H1 (cell line): ENCODE data around the gene MAPK8IP1. TPM values are rescaled to one million over a fixed set of nuclear protein-coding genes. Genes with fewer than 3 reads are reported as not detected.

Source experiments
- CTCF ChIA-PET: fragments of 300-600 bp; sonication (Branson Sonifier 250); formaldehyde crosslinking; loops from one replicate; lab custom pipeline; 2021; ENCODE audit not compliant: partially characterized antibody; lab: Charles Lee
- POLR2A ChIA-PET: fragments of 300-600 bp; sonication (Branson Sonifier 250); formaldehyde crosslinking; loops from one replicate; lab custom pipeline; 2021; ENCODE audit warnings: inconsistent platforms; ENCODE audit not compliant: partially characterized antibody; lab: Charles Lee
- DNase-seq, 2 experiments: peaks; one replicate each; pipeline versions ENCODE4 v3.0.0 to v3.0.0-alpha.2; 2010 to 2022; ENCODE audit warnings: low spot score in 2 of 2, low read depth in 1 of 2, mixed read lengths in 1 of 2
- FAIRE-seq: peaks from 2 replicates; lab custom pipeline; 2011; peaks lifted over from hg19 to GRCh38; lab: Jason Lieb, UNC
- H2AFZ ChIP-seq: 2 replicates; pipeline ENCODE4 v1.8.1; 2012; ENCODE audit warnings: low read length, inconsistent platforms
- H2AK5ac ChIP-seq: 2 replicates; pipeline ENCODE4 v1.6.1; 2013; ENCODE audit warnings: low read depth, low read length
- H2BK120ac ChIP-seq: replicated peaks from 2 replicates; pipeline ENCODE3; 2013; ENCODE audit warnings: low read depth, low read length, inconsistent platforms
- H2BK12ac ChIP-seq: 2 replicates; pipeline ENCODE4 v1.6.1; 2013; ENCODE audit warnings: low read depth, low read length
- H2BK15ac ChIP-seq: 2 replicates; pipeline ENCODE4 v1.6.1; 2013; ENCODE audit warnings: low read length
- H2BK20ac ChIP-seq: 2 replicates; pipeline ENCODE4 v1.6.1; 2013; ENCODE audit warnings: low read length
- H2BK5ac ChIP-seq: 2 replicates; pipeline ENCODE4 v1.6.1; 2013; ENCODE audit warnings: low read depth, low read length
- H3K14ac ChIP-seq: 2 replicates; pipeline ENCODE4 v1.6.1; 2013; ENCODE audit warnings: inconsistent platforms; ENCODE audit not compliant: insufficient read length
- H3K18ac ChIP-seq: 2 replicates; pipeline ENCODE4 v1.6.1; 2013; ENCODE audit warnings: low read length; ENCODE audit errors: extremely low read depth
- H3K23ac ChIP-seq: 2 replicates; pipeline ENCODE4 v1.6.1; 2013; ENCODE audit warnings: inconsistent platforms; ENCODE audit not compliant: insufficient read length
- H3K23me2 ChIP-seq: 2 replicates; pipeline ENCODE4 v1.6.1; 2013; ENCODE audit warnings: low read depth, low read length
- H3K27ac ChIP-seq: 2 replicates; pipeline ENCODE4 v1.6.1; 2011; ENCODE audit warnings: low read depth, low read length, inconsistent platforms
- H3K27me3 ChIP-seq, 4 experiments: replicated peaks in 1 of 4; 1 replicate in 1 of 4; 2 replicates in 3 of 4; pipeline versions ENCODE4 v1.6.1 to v1.8.1; 2011 to 2013; ENCODE audit warnings: low read length in 3 of 4, mild to moderate bottlenecking in 3 of 4, inconsistent platforms in 2 of 4, mixed read lengths in 2 of 4, moderate library complexity in 1 of 4; ENCODE audit not compliant: control insufficient read depth in 3 of 4, insufficient read depth in 3 of 4; ENCODE audit errors: extremely low read depth in 1 of 4
- H3K36me3 ChIP-seq, 4 experiments: 2 replicates each; pipeline versions ENCODE4 v1.6.1 to v1.8.1; 2011 to 2013; ENCODE audit warnings: mild to moderate bottlenecking in 4 of 4, low read length in 3 of 4, moderate library complexity in 2 of 4, control low read depth in 1 of 4, inconsistent platforms in 1 of 4; ENCODE audit not compliant: insufficient read depth in 4 of 4, control insufficient read depth in 2 of 4
- H3K4ac ChIP-seq: replicated peaks from 2 replicates; pipeline ENCODE3; 2013; ENCODE audit warnings: low read length, low read depth, mixed read lengths, inconsistent platforms; ENCODE audit not compliant: insufficient read length
- H3K4me1 ChIP-seq, 4 experiments: replicated peaks in 1 of 4; 1 replicate in 1 of 4; 2 replicates in 3 of 4; pipeline versions ENCODE4 v1.6.1 to v1.8.1; 2011 to 2013; ENCODE audit warnings: low read length in 3 of 4, inconsistent platforms in 2 of 4, mixed read lengths in 1 of 4; ENCODE audit not compliant: insufficient read depth in 4 of 4, control insufficient read depth in 3 of 4
- H3K4me2 ChIP-seq, 2 experiments: 2 replicates each; pipeline versions ENCODE4 v1.6.1 to v1.8.1; 2011 to 2013; ENCODE audit warnings: low read depth in 2 of 2, low read length in 2 of 2, control low read depth in 1 of 2, inconsistent platforms in 1 of 2, mild to moderate bottlenecking in 1 of 2; ENCODE audit not compliant: insufficient read depth in 1 of 2
- H3K4me3 ChIP-seq, 4 experiments: fragments of 200-600, 300-600 bp in 1 of 4; sonication (generic), shearing (Covaris generic), sonication (Bioruptor Twin) in 1 of 4; 2 replicates each; pipeline versions ENCODE4 v1.5.1 to v1.8.1; 2011 to 2016; ENCODE audit warnings: low read length in 4 of 4, low read depth in 3 of 4, control low read depth in 2 of 4, inconsistent platforms in 2 of 4, mild to moderate bottlenecking in 2 of 4, mixed read lengths in 1 of 4, moderate library complexity in 1 of 4; ENCODE audit not compliant: insufficient read depth in 2 of 4; ENCODE audit errors: extremely low read depth in 1 of 4
- H3K56ac ChIP-seq: replicated peaks from 2 replicates; pipeline ENCODE3; 2013; ENCODE audit warnings: low read depth, mild to moderate bottlenecking, mixed read lengths, low read length, inconsistent platforms; ENCODE audit not compliant: insufficient read length
- H3K79me1 ChIP-seq: 2 replicates; pipeline ENCODE4 v1.6.1; 2013; ENCODE audit warnings: low read depth, low read length, control low read depth
- H3K79me2 ChIP-seq, 2 experiments: 2 replicates each; pipeline versions ENCODE4 v1.6.1 to v1.8.1; 2012 to 2013; ENCODE audit warnings: low read length in 2 of 2, mild to moderate bottlenecking in 2 of 2, inconsistent platforms in 1 of 2; ENCODE audit not compliant: insufficient read depth in 2 of 2, control insufficient read depth in 1 of 2
- H3K9ac ChIP-seq, 4 experiments: replicated peaks in 1 of 4; 1 replicate in 1 of 4; 2 replicates in 3 of 4; pipeline versions ENCODE4 v1.6.1 to v1.8.1; 2011 to 2013; ENCODE audit warnings: low read depth in 3 of 4, low read length in 3 of 4, control low read depth in 2 of 4, mild to moderate bottlenecking in 2 of 4, moderate library complexity in 2 of 4, inconsistent platforms in 1 of 4; ENCODE audit errors: extremely low read depth in 1 of 4
- H3K9me3 ChIP-seq, 2 experiments: 2 replicates each; pipeline versions ENCODE4 v1.6.1 to v1.8.1; 2012 to 2013; ENCODE audit warnings: mild to moderate bottlenecking in 2 of 2, moderate library complexity in 2 of 2, control low read depth in 1 of 2, inconsistent platforms in 1 of 2, low read depth in 1 of 2, low read length in 1 of 2, mixed read lengths in 1 of 2; ENCODE audit not compliant: insufficient read depth in 2 of 2
- H4K20me1 ChIP-seq, 2 experiments: replicated peaks in 1 of 2; 2 replicates each; pipeline versions ENCODE3 to v1.8.1; 2011 to 2013; ENCODE audit warnings: inconsistent platforms in 2 of 2, low read length in 2 of 2, mild to moderate bottlenecking in 1 of 2; ENCODE audit not compliant: insufficient read depth in 2 of 2, control insufficient read depth in 1 of 2
- H4K5ac ChIP-seq: 2 replicates; pipeline ENCODE4 v1.6.1; 2013; ENCODE audit warnings: low read length, low read depth, mixed read lengths, inconsistent platforms; ENCODE audit not compliant: insufficient read length
- H4K8ac ChIP-seq: 2 replicates; pipeline ENCODE4 v1.8.0; 2013; ENCODE audit warnings: mild to moderate bottlenecking, moderate library complexity, low read length, inconsistent platforms; ENCODE audit not compliant: insufficient read depth; ENCODE audit errors: extremely low read depth
- H4K91ac ChIP-seq: replicated peaks from 2 replicates; pipeline ENCODE3; 2013; ENCODE audit warnings: low read length, mixed read lengths, inconsistent platforms; ENCODE audit not compliant: insufficient read length
- ASH2L ChIP-seq: fragments of 200-600, 300-600 bp; sonication (generic); IDR thresholded peaks from one replicate; pipeline ENCODE4 v1.7.1; 2017; ENCODE audit warnings: low read length
- BRCA1 ChIP-seq: IDR thresholded peaks from 2 replicates; pipeline ENCODE4 v1.6.1; 2012; ENCODE audit warnings: low read depth, low read length, improper control_type of control experiment
- CHD2 ChIP-seq: IDR thresholded peaks from 2 replicates; pipeline ENCODE4 v1.6.1; 2012; ENCODE audit warnings: low read length, improper control_type of control experiment
- HDAC6 ChIP-seq: IDR thresholded peaks from one replicate; pipeline ENCODE4 v1.7.1; 2012; ENCODE audit warnings: low read depth, mild to moderate bottlenecking, inconsistent platforms, low read length, moderate library complexity
- KDM5A ChIP-seq: fragments of 200-600 bp; IDR thresholded peaks from 2 replicates; pipeline ENCODE4 v1.7.1; 2012; ENCODE audit warnings: mild to moderate bottlenecking, low read length, inconsistent platforms, mixed read lengths
- MAFK ChIP-seq: IDR thresholded peaks from 2 replicates; pipeline ENCODE4 v1.6.1; 2012; ENCODE audit warnings: low read depth, mild to moderate bottlenecking, improper control_type of control experiment, low read length
- NRF1 ChIP-seq: IDR thresholded peaks from 2 replicates; pipeline ENCODE4 v1.6.1; 2011; ENCODE audit warnings: mild to moderate bottlenecking, low read depth, low read length, improper control_type of control experiment
- SP1 ChIP-seq: IDR thresholded peaks from 2 replicates; pipeline ENCODE4 v1.6.1; 2011; ENCODE audit warnings: low read depth, low read length
- TEAD4 ChIP-seq: IDR thresholded peaks from 2 replicates; pipeline ENCODE4 v1.6.1; 2012; ENCODE audit warnings: low read depth, low read length, inconsistent platforms, mixed read lengths
- USF2 ChIP-seq: IDR thresholded peaks from 2 replicates; pipeline ENCODE4 v1.6.1; 2011; ENCODE audit warnings: low read length, improper control_type of control experiment
- YY1 ChIP-seq: IDR thresholded peaks from 2 replicates; pipeline ENCODE4 v1.6.1; 2011; ENCODE audit warnings: low read depth, mild to moderate bottlenecking, low read length
- ZNF274 ChIP-seq: IDR thresholded peaks from 2 replicates; pipeline ENCODE4 v1.7.0; 2012; ENCODE audit warnings: low read length, borderline replicate concordance; ENCODE audit errors: extremely low read depth
- polyA plus RNA-seq, 7 experiments: library from polyadenylated mRNA; depleted of rRNA in 3 of 7; stranded (reverse) in 5 of 7; unstranded in 2 of 7; fragments of >200 nt in 5 of 7; fragments of 200-250 nt in 2 of 7; gene quantifications; 1 replicate in 5 of 7; 2 replicates in 1 of 7; 4 replicates in 1 of 7; pipeline versions ENCODE4 v1.2.1 to v1.2.3, GENCODE V29; 2011 to 2013; ENCODE audit warnings: missing spikeins in 2 of 7, mixed read lengths in 2 of 7
- total RNA-seq: library from RNA; stranded (reverse); fragmentation: NEBNext Ultra II Directional; extraction: Animal tissue kit (Norgen Biotek cat#: 25700); gene quantifications from 2 replicates; pipeline ENCODE4 v1.2.1, GENCODE V29; 2021
- TF ChIP-seq, protein P1 (sequence below): IDR thresholded peaks from 2 replicates; pipeline ENCODE4 v1.6.1; 2012; ENCODE audit warnings: inconsistent platforms
- TF ChIP-seq, protein P2 (sequence below): IDR thresholded peaks from 2 replicates; pipeline ENCODE4 v1.6.1; 2012; ENCODE audit warnings: inconsistent platforms

The MAPK8IP1 gene
- total and polyA plus RNA-seq, 2 of the 8 experiments (the other 6 are each of a cell fraction or from before 2014, with no cell fraction given), result 32.4 to 40.1 TPM

- Histone ChIP-seq H4K5ac (no peak overlapping the region), H2AFZ (no peak overlapping the region), H3K79me2 (no peaks in the 10 kb centered on the region), H3K14ac (no peak overlapping the region), H3K9ac (no peak overlapping the region), H2BK20ac (no peak overlapping the region), H3K23ac (no peak overlapping the region), H3K36me3 (peaks cover 2 to 24% (median 9%) of the 10 kb centered on the region in 4 experiments; a peak in 5 of 8 replicates), H3K9me3 (no peaks in the 10 kb centered on the region), H3K4ac (no peak overlapping the region), H2BK120ac (no peak overlapping the region), H3K79me1 (no peaks in the 10 kb centered on the region; the same call in 1 of the 2 replicates), H4K8ac (no peak overlapping the region), H2BK5ac (no peak overlapping the region), H3K56ac (no peak overlapping the region), H3K4me1 (peaks cover 0 to 7% (median 4%) of the 10 kb centered on the region in 4 experiments; a peak in 4 of 7 replicates), H4K20me1 (no peaks in the 10 kb centered on the region), H3K23me2 (no peaks in the 10 kb centered on the region), H2BK15ac (no peak overlapping the region), H2BK12ac (no peak overlapping the region), H3K27me3 (no peaks in the 10 kb centered on the region), H3K18ac (no peak overlapping the region), H2AK5ac (no peak overlapping the region), H3K4me2 (no peak overlapping the region), H3K4me3 (no peak overlapping the region), H4K91ac (no peak overlapping the region), H3K27ac (no peak overlapping the region)
- POLR2A ChIA-PET, result interaction anchor here (4.7 kb wide), 1 partner anchor 17 kb away, joined by 17 read pairs; the partner anchor contains the start of gene CRY2
- CTCF ChIA-PET, result interaction anchor here (0.6 to 8.6 kb wide), 5 partner anchors 8 to 116 kb away, joined by 3 to 90 read pairs (median 5); no protein-coding TSS in a partner anchor
- FAIRE-seq (no peak), DNase-seq (no peak)
- TF ChIP-seq SP1, result no peak
- no peak for TF ChIP-seq YY1
- no peak for TF ChIP-seq TEAD4
- no peak for TF ChIP-seq USF2
- TF ChIP-seq ZNF274, result no peak
- TF ChIP-seq MAFK, result no peak
- no peak for TF ChIP-seq HDAC6
- no peak for TF ChIP-seq BRCA1
- TF ChIP-seq, protein P1, sequence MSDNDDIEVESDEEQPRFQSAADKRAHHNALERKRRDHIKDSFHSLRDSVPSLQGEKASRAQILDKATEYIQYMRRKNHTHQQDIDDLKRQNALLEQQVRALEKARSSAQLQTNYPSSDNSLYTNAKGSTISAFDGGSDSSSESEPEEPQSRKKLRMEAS, result no peak
- TF ChIP-seq CHD2, result no peak
- TF ChIP-seq ASH2L, result no peak
- TF ChIP-seq, protein P2, sequence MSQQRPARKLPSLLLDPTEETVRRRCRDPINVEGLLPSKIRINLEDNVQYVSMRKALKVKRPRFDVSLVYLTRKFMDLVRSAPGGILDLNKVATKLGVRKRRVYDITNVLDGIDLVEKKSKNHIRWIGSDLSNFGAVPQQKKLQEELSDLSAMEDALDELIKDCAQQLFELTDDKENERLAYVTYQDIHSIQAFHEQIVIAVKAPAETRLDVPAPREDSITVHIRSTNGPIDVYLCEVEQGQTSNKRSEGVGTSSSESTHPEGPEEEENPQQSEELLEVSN, result no peak
- no peak for TF ChIP-seq NRF1
- no peak for TF ChIP-seq KDM5A
Observed at GRCh38 chr11:45864041-45864440, 21.4 kb upstream of the MAPK8IP1 start.
